Erythroblast (primary cell): ENCODE results near the gene SAP30.

Source experiments
- GATA1 ChIP-seq: IDR thresholded peaks from 2 replicates; pipeline ENCODE4 v1.6.1; 2011; ENCODE audit warnings: low read depth, mild to moderate bottlenecking, control low read depth, low read length, moderate library complexity
- POLR2A ChIP-seq: IDR thresholded peaks from 2 replicates; pipeline ENCODE4 v1.6.1; 2011; ENCODE audit warnings: mild to moderate bottlenecking, low read length

DNA sequence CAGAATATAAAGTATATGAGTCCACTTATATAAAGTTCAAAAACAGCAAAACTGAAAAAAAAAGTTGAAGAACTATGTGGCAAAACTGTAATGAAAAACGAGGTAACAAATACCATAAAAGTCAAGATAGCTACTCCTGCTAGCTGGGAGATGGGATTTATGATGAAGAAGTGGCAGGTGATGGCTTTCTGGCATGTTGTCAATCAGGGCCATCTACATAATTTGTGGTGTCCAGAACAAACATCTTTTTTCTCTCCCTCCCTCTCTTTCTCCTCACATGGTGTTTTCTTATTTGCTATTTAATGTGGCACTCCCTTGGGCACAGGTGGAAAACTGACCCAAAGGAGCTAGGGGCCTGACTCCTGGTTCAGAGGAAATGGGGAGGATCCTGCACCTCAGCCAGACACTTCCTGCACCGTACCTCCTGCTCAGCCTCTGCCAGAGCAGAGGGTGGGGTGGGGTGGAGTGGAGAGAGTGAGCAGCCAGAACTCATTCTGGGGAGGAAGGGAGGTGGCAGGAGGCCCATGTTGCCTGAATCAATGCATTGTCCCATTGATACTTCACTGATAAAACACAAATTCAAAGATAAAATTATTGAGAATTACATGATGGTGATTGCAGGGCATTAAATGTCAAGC is 5.3 kb upstream of the SAP30 start:
- TF ChIP-seq POLR2A: no peak
- no peak for TF ChIP-seq GATA1
